Glutamatergic neuron (in vitro differentiated cells): ENCODE measurements around the gene TUSC2. TPM values are rescaled to one million over a fixed set of nuclear protein-coding genes. Genes with fewer than 3 reads are reported as not detected.

Experiments used
- DNase-seq: peaks from one replicate; pipeline ENCODE4 v3.0.0; 2022
- H3K27ac Mint-ChIP-seq: one replicate; pipeline ENCODE4 v1.8.0; 2020; ENCODE audit warnings: mild to moderate bottlenecking, mixed read lengths, inconsistent platforms; ENCODE audit not compliant: unreplicated experiment
- H3K27me3 Mint-ChIP-seq: one replicate; pipeline ENCODE4 v1.8.0; 2020; ENCODE audit warnings: mild to moderate bottlenecking, moderate library complexity, mixed read lengths, inconsistent platforms; ENCODE audit not compliant: unreplicated experiment
- H3K36me3 Mint-ChIP-seq: one replicate; pipeline ENCODE4 v1.8.0; 2020; ENCODE audit warnings: mild to moderate bottlenecking, mixed read lengths, inconsistent platforms; ENCODE audit not compliant: unreplicated experiment
- H3K4me1 Mint-ChIP-seq: one replicate; pipeline ENCODE4 v1.8.0; 2020; ENCODE audit warnings: mild to moderate bottlenecking, low read depth, mixed read lengths, inconsistent platforms; ENCODE audit not compliant: unreplicated experiment
- H3K4me3 Mint-ChIP-seq: one replicate; pipeline ENCODE4 v1.8.0; 2020; ENCODE audit warnings: mild to moderate bottlenecking, mixed read lengths, inconsistent platforms; ENCODE audit not compliant: unreplicated experiment
- H3K9me3 Mint-ChIP-seq: one replicate; pipeline ENCODE4 v1.8.0; 2020; ENCODE audit warnings: mild to moderate bottlenecking, moderate library complexity, mixed read lengths, inconsistent platforms; ENCODE audit not compliant: unreplicated experiment
- CTCF ChIP-seq: fragments of 200-600 bp; sonication (generic); IDR thresholded peaks from one replicate; pipeline ENCODE4 v1.5.0; 2021; ENCODE audit not compliant: partially characterized antibody, unreplicated experiment
- total RNA-seq: library from RNA; stranded (reverse); fragmentation: NEBNext Ultra II Directional; extraction: Animal tissue kit (Norgen Biotek cat#: 25700); gene quantifications from one replicate; pipeline ENCODE4 v1.2.1, GENCODE V29; 2021; ENCODE audit not compliant: unreplicated experiment

TUSC2 gene
- total RNA-seq, 1 donor from 2014 or later: 30.8 TPM

- Mint-ChIP-seq H3K27me3 (peaks cover 18% of the 10 kb centered on the region), H3K27ac (no peak overlapping the region), H3K9me3 (peaks cover 6% of the 10 kb centered on the region), H3K4me1 (peaks cover 12% of the 10 kb centered on the region), H3K4me3 (no peak overlapping the region), H3K36me3 (no peaks in the 10 kb centered on the region)
- TF ChIP-seq CTCF: no peak
- DNase-seq: no peak
Observed at GRCh38 chr3:50297384-50297775, 30.6 kb downstream of the TUSC2 start.

GRCh38 chr3:50296721-50297383, 31.2 kb downstream of the TUSC2 start:
- H3K4me3 Mint-ChIP-seq: no peak overlapping the region
- peaks cover 15% of the 10 kb centered on the region for H3K27me3 Mint-ChIP-seq
- peaks cover 6% of the 10 kb centered on the region for H3K9me3 Mint-ChIP-seq
- H3K4me1 Mint-ChIP-seq: peaks cover 12% of the 10 kb centered on the region
- TF ChIP-seq CTCF: no peak
- DNase-seq: no peak
- no peak overlapping the region for H3K27ac Mint-ChIP-seq
- no peaks in the 10 kb centered on the region for H3K36me3 Mint-ChIP-seq

- Mint-ChIP-seq H3K27me3 (peaks cover 11% of the 10 kb centered on the region), H3K4me1 (peaks cover 15% of the 10 kb centered on the region), H3K4me3 (peak overlapping the region; percentile 52), H3K9me3 (peaks cover 6% of the 10 kb centered on the region), H3K36me3 (no peaks in the 10 kb centered on the region), H3K27ac (no peak overlapping the region)
- TF ChIP-seq CTCF: no peak
- no peak for DNase-seq
Observed at GRCh38 chr3:50295553-50296431, 32.2 kb downstream of the TUSC2 start.

GRCh38 chr3:50294492-50295403, 33.3 kb downstream of the TUSC2 start:
- TF ChIP-seq CTCF: no peak

More at GRCh38 chr3:50294492-50295403, 33.3 kb downstream of the TUSC2 start:
- H3K4me1 Mint-ChIP-seq: peaks cover 8% of the 10 kb centered on the region
- peaks cover 8% of the 10 kb centered on the region for H3K9me3 Mint-ChIP-seq
- H3K4me3 Mint-ChIP-seq: no peak overlapping the region
- H3K27ac Mint-ChIP-seq: no peak overlapping the region
- peaks cover 9% of the 10 kb centered on the region for H3K27me3 Mint-ChIP-seq
- H3K36me3 Mint-ChIP-seq: no peaks in the 10 kb centered on the region
- DNase-seq: no peak
